Measurements from ENCODE around the gene SESN2. TPM values are rescaled to one million over a fixed set of nuclear protein-coding genes. Genes with fewer than 3 reads are reported as not detected.

The SESN2 gene
- total RNA-seq, 3 donors from 2014 or later (not counting 1 experiment from before 2014, with no cell fraction given): 21.0 to 30.3 (median 27.1) TPM

GRCh38 chr1:28256197-28256827 lies 3.0 kb upstream of the SESN2 start:
- Mint-ChIP-seq H3K4me1 (peaks cover 30 to 40% of the 10 kb centered on the region in 2 donors), H3K9me3 (no peaks in the 10 kb centered on the region), H3K36me3 (no peaks in the 10 kb centered on the region), H3K4me3 (peak overlapping the region; percentile 83), H3K27me3 (ENCODE audit: low read depth in 2 of 2) (no peaks in the 10 kb centered on the region), H3K27ac (peak overlapping the region; percentile 69 to 75)
- no peaks in the 10 kb centered on the region for H3K36me3 ChIP-seq (ENCODE audit: control insufficient read depth, insufficient read depth, low read length)
- ATAC-seq (peak; percentile 17 to 66 (median 51)), DNase-seq (peak in 1 of 2 donors; percentile 75)
- 42% methylated on average over 5 of the region's 6 CpGs for WGBS (ENCODE audit: insufficient coverage)
- no peak for TF ChIP-seq CTCF (IDR thresholded peaks at IDR 0.05)
- H3K27ac ChIP-seq (ENCODE audit: low read length): peak overlapping the region; percentile 50
- intact Hi-C loops (cut with micrococcal nuclease): no loop called here
- no peaks in the 10 kb centered on the region for H3K9me3 ChIP-seq (ENCODE audit: control insufficient read depth, insufficient read depth, low read length)
- no peak overlapping the region for H3K4me3 ChIP-seq (ENCODE audit: low read length)
- H3K27me3 ChIP-seq (ENCODE audit: control insufficient read depth, insufficient read depth, low read length): no peaks in the 10 kb centered on the region
- H3K4me1 ChIP-seq (ENCODE audit: control insufficient read depth, insufficient read depth, low read length): peaks cover 52% of the 10 kb centered on the region

GRCh38 chr1:28257736-28258135 lies 1.6 kb upstream of the SESN2 start:
- no peak for DNase-seq
- Mint-ChIP-seq H3K27ac (peak overlapping the region in 1 of 2 donors; percentile 87), H3K27me3 (ENCODE audit: low read depth in 2 of 2) (no peaks in the 10 kb centered on the region), H3K9me3 (no peaks in the 10 kb centered on the region), H3K36me3 (no peaks in the 10 kb centered on the region), H3K4me1 (peaks cover 32 to 43% of the 10 kb centered on the region in 2 donors), H3K4me3 (peak overlapping the region; percentile 81)
- Histone ChIP-seq H3K27me3 (ENCODE audit: control insufficient read depth, insufficient read depth, low read length) (no peaks in the 10 kb centered on the region), H3K36me3 (ENCODE audit: control insufficient read depth, insufficient read depth, low read length) (no peaks in the 10 kb centered on the region), H3K27ac (ENCODE audit: low read length) (no peak overlapping the region), H3K4me3 (ENCODE audit: low read length) (no peak overlapping the region), H3K9me3 (ENCODE audit: control insufficient read depth, insufficient read depth, low read length) (no peaks in the 10 kb centered on the region), H3K4me1 (ENCODE audit: control insufficient read depth, insufficient read depth, low read length) (peaks cover 52% of the 10 kb centered on the region)
- intact Hi-C loops (cut with micrococcal nuclease): loop anchor here (2.0 kb wide), 1 partner anchor 71 kb away; the partner anchor contains the start of gene MED18
- WGBS (ENCODE audit: insufficient coverage): 100% methylated on average over 3 of the region's 4 CpGs
- no peak for ATAC-seq
- TF ChIP-seq CTCF (IDR thresholded peaks at IDR 0.05): no peak

GRCh38 chr1:28258628-28259251 lies 578 bp upstream of the SESN2 start:
- Histone ChIP-seq H3K36me3 (ENCODE audit: control insufficient read depth, insufficient read depth, low read length) (no peaks in the 10 kb centered on the region), H3K4me1 (ENCODE audit: control insufficient read depth, insufficient read depth, low read length) (peaks cover 52% of the 10 kb centered on the region), H3K27me3 (ENCODE audit: control insufficient read depth, insufficient read depth, low read length) (no peaks in the 10 kb centered on the region), H3K9me3 (ENCODE audit: control insufficient read depth, insufficient read depth, low read length) (no peaks in the 10 kb centered on the region), H3K4me3 (ENCODE audit: low read length) (no peak overlapping the region), H3K27ac (ENCODE audit: low read length) (no peak overlapping the region)
- intact Hi-C loops (cut with micrococcal nuclease): loop anchor here (1.0 to 2.0 kb wide), 3 partner anchors 11 to 70 kb away; partner anchors contain the start of gene MED18
- no peak for ATAC-seq
- H3K4me1 Mint-ChIP-seq: peaks cover 36 to 49% of the 10 kb centered on the region in 2 donors
- H3K27ac Mint-ChIP-seq: peak overlapping the region; percentile 62 to 87
- no peak for DNase-seq
- H3K4me3 Mint-ChIP-seq: peak overlapping the region; percentile 84
- no peak for TF ChIP-seq CTCF (IDR thresholded peaks at IDR 0.05)
- no peaks in the 10 kb centered on the region for H3K36me3 Mint-ChIP-seq
- H3K27me3 Mint-ChIP-seq (ENCODE audit: low read depth in 2 of 2): no peaks in the 10 kb centered on the region
- WGBS (ENCODE audit: insufficient coverage): 20% methylated on average over 12 of the region's 12 CpGs
- no peaks in the 10 kb centered on the region for H3K9me3 Mint-ChIP-seq
